Ectodermal cell (in vitro differentiated cells): ENCODE results near the gene TUBGCP3. TPM values are rescaled to one million over a fixed set of nuclear protein-coding genes. Genes with fewer than 3 reads are reported as not detected.
"Not testable (repeated sequence)": the region's sequence is repeated elsewhere in the genome, so short reads cannot be mapped to it uniquely, and the experiment has no call there.

ENCODE experiments used
- H3K27ac ChIP-seq: 2 replicates; pipeline ENCODE4 v1.7.0; 2013; ENCODE audit warnings: mild to moderate bottlenecking, low read depth, low read length; ENCODE audit not compliant: insufficient read depth, poor library complexity, severe bottlenecking
- H3K27me3 ChIP-seq: 2 replicates; pipeline ENCODE4 v1.7.0; 2013; ENCODE audit warnings: mild to moderate bottlenecking, low read length; ENCODE audit not compliant: insufficient read depth, control insufficient read depth, poor library complexity, severe bottlenecking
- H3K36me3 ChIP-seq: one replicate; pipeline ENCODE4 v1.7.0; 2013; ENCODE audit warnings: low read length; ENCODE audit not compliant: control insufficient read depth, insufficient read depth
- H3K4me1 ChIP-seq: one replicate; pipeline ENCODE4 v1.7.0; 2013; ENCODE audit warnings: low read length; ENCODE audit not compliant: control insufficient read depth, insufficient read depth
- H3K4me3 ChIP-seq: 2 replicates; pipeline ENCODE4 v1.7.0; 2013; ENCODE audit warnings: low read depth, low read length, control low read depth; ENCODE audit not compliant: insufficient read depth
- H3K9me3 ChIP-seq: 2 replicates; pipeline ENCODE4 v1.7.0; 2013; ENCODE audit warnings: mild to moderate bottlenecking, low read length, moderate library complexity; ENCODE audit not compliant: control insufficient read depth
- WGBS, 2 experiments: methylation state at CpG; one replicate each; pipeline ENCODE4 v1.1.7; 2013; ENCODE audit warnings: missing lambda C conversion rate in 2 of 2; 5-methylcytosine and 5-hydroxymethylcytosine counted together
- polyA plus RNA-seq, 4 experiments: library from polyadenylated mRNA; stranded (reverse); fragments of 50-300 nt; gene quantifications; one replicate each; pipeline ENCODE4 v1.2.3, GENCODE V29; 2013

Gene TUBGCP3
- polyA plus RNA-seq (2013, experiment 1 of 4): 30.1 TPM
- 32.0 TPM for polyA plus RNA-seq (2013, experiment 2 of 4)
- polyA plus RNA-seq (2013, experiment 3 of 4): 28.3 TPM
- 30.1 TPM for polyA plus RNA-seq (2013, experiment 4 of 4)

GRCh38 chr13:112587764-112588489 is at the start of gene TUBGCP3:
Gene TUBGCP3 (minus strand): TSS chr13:112588153. CDS start chr13:112587980, 173 bp downstream.
- Histone ChIP-seq H3K4me3 (peak within 1 kb of the TSS; percentile 68), H3K27me3 (no peaks in the 10 kb centered on the region), H3K9me3 (no peaks in the 10 kb centered on the region), H3K36me3 (no peaks in the 10 kb centered on the region), H3K4me1 (peaks cover 8% of the 10 kb centered on the region), H3K27ac (peak within 1 kb of the TSS; percentile 84)
- 1 to 2% methylated on average over 77 of the region's 77 CpGs for WGBS, 2 experiments

GRCh38 chr13:112637017-112637801 is 49.3 kb upstream of the TUBGCP3 start:
- 83 to 87% methylated on average over 27 of the region's 27 CpGs for WGBS, 2 experiments
- H3K27ac ChIP-seq: no peak overlapping the region
- H3K9me3 ChIP-seq: no peaks in the 10 kb centered on the region
- H3K4me3 ChIP-seq: no peak overlapping the region
- H3K36me3 ChIP-seq: no peaks in the 10 kb centered on the region
- peaks cover 17% of the 10 kb centered on the region for H3K27me3 ChIP-seq
- no peaks in the 10 kb centered on the region for H3K4me1 ChIP-seq

- Histone ChIP-seq H3K27me3 (peaks cover 17% of the 10 kb centered on the region), H3K4me3 (no peak overlapping the region), H3K27ac (no peak overlapping the region), H3K36me3 (no peaks in the 10 kb centered on the region), H3K4me1 (no peaks in the 10 kb centered on the region), H3K9me3 (no peaks in the 10 kb centered on the region)
- WGBS, 2 experiments: 91 to 92% methylated on average over 19 of the region's 19 CpGs
Measured at GRCh38 chr13:112636401-112636975, 48.5 kb upstream of the TUBGCP3 start.

- no peaks in the 10 kb centered on the region for H3K4me1 ChIP-seq
- no peaks in the 10 kb centered on the region for H3K36me3 ChIP-seq
- H3K4me3 ChIP-seq: no peak overlapping the region
- no peaks in the 10 kb centered on the region for H3K9me3 ChIP-seq
- WGBS, 2 experiments: 72 to 78% methylated on average over 6 of the region's 6 CpGs
- H3K27ac ChIP-seq: no peak overlapping the region
- H3K27me3 ChIP-seq: peaks cover 13% of the 10 kb centered on the region
Measured at GRCh38 chr13:112635323-112635722, 47.4 kb upstream of the TUBGCP3 start.

GRCh38 chr13:112634102-112634501 is 46.1 kb upstream of the TUBGCP3 start:
- WGBS, 2 experiments: 93 to 95% methylated on average over 11 of the region's 11 CpGs
- Histone ChIP-seq H3K27ac (no peak overlapping the region), H3K36me3 (no peaks in the 10 kb centered on the region), H3K4me3 (no peak overlapping the region), H3K4me1 (no peaks in the 10 kb centered on the region), H3K9me3 (no peaks in the 10 kb centered on the region), H3K27me3 (peaks cover under 1% of the 10 kb centered on the region)

- not testable (repeated sequence) for H3K36me3 ChIP-seq, H3K9me3 ChIP-seq, H3K4me3 ChIP-seq, H3K4me1 ChIP-seq, H3K27me3 ChIP-seq, H3K27ac ChIP-seq
- 93 to 94% methylated on average over 10 of the region's 10 CpGs for WGBS, 2 experiments
Measured at GRCh38 chr13:112630226-112630625, 42.3 kb upstream of the TUBGCP3 start.

GRCh38 chr13:112629161-112629560 is 41.2 kb upstream of the TUBGCP3 start:
- WGBS, 2 experiments: 88 to 92% methylated on average over 8 of the region's 8 CpGs
- H3K36me3 ChIP-seq: no peaks in the 10 kb centered on the region

DNA sequence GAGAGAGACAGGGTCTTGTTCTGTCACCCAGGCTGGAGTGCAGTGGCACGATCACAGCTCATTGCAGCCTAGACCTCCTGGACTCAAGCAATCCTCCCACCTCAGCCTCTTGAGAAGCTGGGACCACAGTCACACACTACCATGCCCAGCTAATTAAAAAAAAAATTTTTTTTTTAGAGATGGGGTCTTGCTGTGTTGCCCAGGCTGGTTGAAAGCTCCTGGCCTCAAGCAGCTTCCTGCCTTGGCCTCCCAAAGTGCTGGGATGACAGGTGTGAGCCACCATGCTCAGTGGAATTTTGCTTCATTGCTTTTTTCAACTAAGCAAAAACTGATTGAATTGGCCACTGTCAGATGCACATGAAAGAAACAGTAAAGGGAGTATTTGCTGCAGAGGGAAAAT is 39.7 kb upstream of the TUBGCP3 start:
- H3K4me3 ChIP-seq: not testable (repeated sequence)
- 94 to 100% methylated on average over 1 of the region's 1 CpG for WGBS, 2 experiments

More at GRCh38 chr13:112629161-112629560, 41.2 kb upstream of the TUBGCP3 start:
- no peak overlapping the region for H3K4me3 ChIP-seq
- no peaks in the 10 kb centered on the region for H3K9me3 ChIP-seq
- no peak overlapping the region for H3K27ac ChIP-seq
- H3K27me3 ChIP-seq: no peaks in the 10 kb centered on the region
- no peaks in the 10 kb centered on the region for H3K4me1 ChIP-seq

GRCh38 chr13:112627161-112627560 is 39.2 kb upstream of the TUBGCP3 start:
- no peaks in the 10 kb centered on the region for H3K27me3 ChIP-seq
- no peak overlapping the region for H3K4me3 ChIP-seq
- no peaks in the 10 kb centered on the region for H3K36me3 ChIP-seq
- H3K9me3 ChIP-seq: no peaks in the 10 kb centered on the region
- WGBS, 2 experiments: 89 to 97% methylated on average over 10 to 11 of the region's 11 CpGs
- no peaks in the 10 kb centered on the region for H3K4me1 ChIP-seq
- H3K27ac ChIP-seq: no peak overlapping the region

More for the DNA sequence above, 39.7 kb upstream of the TUBGCP3 start:
- not testable (repeated sequence) for H3K4me1 ChIP-seq, H3K27me3 ChIP-seq, H3K9me3 ChIP-seq, H3K27ac ChIP-seq, H3K36me3 ChIP-seq

DNA sequence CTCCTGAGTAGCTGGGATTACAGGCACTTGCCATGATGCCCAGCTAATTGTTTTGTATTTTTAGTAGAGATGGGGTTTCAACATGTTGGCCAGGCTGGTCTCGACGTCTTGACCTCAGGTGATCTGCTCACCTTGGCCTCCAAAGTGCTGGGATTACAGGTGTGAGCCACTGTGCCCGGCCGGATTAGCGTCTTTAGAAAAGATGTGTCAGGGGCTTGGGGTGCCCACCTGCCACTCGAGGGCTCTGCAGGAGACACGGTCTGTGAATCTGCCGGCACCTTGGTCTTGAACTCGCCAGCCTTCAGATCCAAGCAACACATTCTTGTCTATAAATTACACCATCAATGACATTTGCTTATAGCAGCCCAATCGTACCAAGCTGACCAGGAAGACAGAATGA is 38.8 kb upstream of the TUBGCP3 start:
- Histone ChIP-seq H3K36me3 (no peaks in the 10 kb centered on the region), H3K4me1 (no peaks in the 10 kb centered on the region), H3K27me3 (no peaks in the 10 kb centered on the region), H3K4me3 (no peak overlapping the region), H3K9me3 (no peaks in the 10 kb centered on the region), H3K27ac (no peak overlapping the region)
- WGBS, 2 experiments: 94 to 95% methylated on average over 10 of the region's 10 CpGs
